GM23248 (cell line): ENCODE results near the gene GALNT7. TPM values are rescaled to one million over a fixed set of nuclear protein-coding genes. Genes with fewer than 3 reads are reported as not detected.

Experiments
- DNase-seq: peaks from one replicate; pipeline ENCODE4 v3.0.0-alpha.2; 2015
- H2AFZ ChIP-seq: fragments of 200-600 bp; sonication (generic); 2 replicates; pipeline ENCODE4 v1.6.1; 2016; ENCODE audit warnings: antibody characterized with exemption
- H3F3A ChIP-seq: fragments of 200-600 bp; sonication (generic); 2 replicates; pipeline ENCODE4 v1.6.1; 2016; ENCODE audit warnings: mild to moderate bottlenecking, antibody characterized with exemption, mixed run types; ENCODE audit not compliant: insufficient read depth
- H3K27ac ChIP-seq: fragments of 200-600 bp; sonication (generic); 2 replicates; pipeline ENCODE4 v1.5.1; 2016; ENCODE audit warnings: mild to moderate bottlenecking
- H3K27me3 ChIP-seq: fragments of 200-600 bp; sonication (generic); replicated peaks from 2 replicates; pipeline ENCODE4 v1.6.1; 2016; ENCODE audit warnings: mild to moderate bottlenecking; ENCODE audit not compliant: insufficient read depth
- H3K36me3 ChIP-seq: fragments of 200-600 bp; sonication (generic); 2 replicates; pipeline ENCODE4 v1.6.1; 2016; ENCODE audit warnings: low read depth, mild to moderate bottlenecking
- H3K4me1 ChIP-seq: fragments of 200-600 bp; sonication (generic); 2 replicates; pipeline ENCODE4 v1.6.1; 2016; ENCODE audit warnings: mild to moderate bottlenecking; ENCODE audit not compliant: insufficient read depth
- H3K4me2 ChIP-seq: fragments of 200-600 bp; sonication (generic); one replicate; pipeline ENCODE4 v1.6.1; 2016; ENCODE audit warnings: mild to moderate bottlenecking; ENCODE audit not compliant: unreplicated experiment
- H3K4me3 ChIP-seq: fragments of 200-600 bp; sonication (generic); 2 replicates; pipeline ENCODE4 v1.5.1; 2016; ENCODE audit warnings: mild to moderate bottlenecking
- H3K79me2 ChIP-seq: fragments of 200-600 bp; sonication (generic); 2 replicates; pipeline ENCODE4 v1.6.1; 2016; ENCODE audit warnings: mild to moderate bottlenecking; ENCODE audit not compliant: insufficient read depth
- H3K9ac ChIP-seq: fragments of 200-600 bp; sonication (generic); 2 replicates; pipeline ENCODE4 v1.6.1; 2016; ENCODE audit warnings: mild to moderate bottlenecking
- H3K9me2 ChIP-seq: fragments of 200-600 bp; sonication (generic); 2 replicates; pipeline ENCODE4 v1.6.1; 2016; ENCODE audit warnings: mixed run types, mild to moderate bottlenecking, moderate library complexity; ENCODE audit not compliant: insufficient read depth
- H3K9me3 ChIP-seq: fragments of 200-600 bp; sonication (generic); one replicate; pipeline ENCODE4 v1.6.1; 2017; ENCODE audit warnings: low read depth
- H4K20me1 ChIP-seq: fragments of 200-600 bp; sonication (generic); 2 replicates; pipeline ENCODE4 v1.6.0; 2016; ENCODE audit not compliant: insufficient read depth
- EZH2 ChIP-seq: fragments of 200-600 bp; sonication (generic); IDR thresholded peaks from 2 replicates; pipeline ENCODE4 v1.6.1; 2018; ENCODE audit warnings: antibody characterized with exemption, mild to moderate bottlenecking; ENCODE audit not compliant: insufficient read depth, poor library complexity, severe bottlenecking
- EZH2phosphoT487 ChIP-seq: fragments of 200-600 bp; sonication (generic); IDR thresholded peaks from 2 replicates; pipeline ENCODE4 v1.6.1; 2018; ENCODE audit warnings: antibody characterized with exemption, moderate library complexity, mild to moderate bottlenecking, low read depth; ENCODE audit not compliant: insufficient read depth
- WGBS, 2 experiments: methylation state at CpG; one replicate each; pipeline ENCODE4 v1.1.6; 2015 to 2017; ENCODE audit warnings: low lambda C conversion rate in 2 of 2, low coverage in 1 of 2; ENCODE audit errors: missing lambda C conversion rate in 2 of 2; 5-methylcytosine and 5-hydroxymethylcytosine counted together
- in situ Hi-C: fragments of 300-500 bp; cut with MboI; formaldehyde crosslinking; loops from 2 replicates; pipeline ENCODE4 v1.15.0; 2020
- polyA plus RNA-seq: library from polyadenylated mRNA; unstranded; fragments of >200 nt; fragmentation: Nextera tagmentation; extraction: Ambion mirVana; gene quantifications from 2 replicates; pipeline ENCODE4 v1.2.1, GENCODE V29; 2016
- total RNA-seq: library from RNA; depleted of rRNA; stranded (reverse); fragments of >200 nt; shearing (Covaris generic); gene quantifications from 2 replicates; pipeline ENCODE4 v1.2.3, GENCODE V29; 2014

The GALNT7 gene
- total and polyA plus RNA-seq, 2 experiments from 2014 or later, result 5.8 to 13.1 TPM

DNA sequence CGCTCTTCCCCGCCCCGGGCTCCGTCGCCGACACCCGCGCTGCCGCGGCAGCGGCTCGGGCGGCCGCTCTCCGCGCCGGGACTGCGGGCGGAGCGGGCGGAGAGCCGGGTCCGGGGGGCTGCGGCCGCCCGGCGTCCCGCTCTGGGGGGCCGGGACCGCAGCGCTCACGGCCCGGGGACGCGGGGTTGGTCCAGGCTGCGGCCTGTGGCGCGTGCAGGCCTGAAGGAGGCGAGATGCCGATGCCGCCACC, 492 bp downstream of the GALNT7 start:
- Histone ChIP-seq H3K4me2 (peak overlapping the region; percentile 93), H3K9me2 (no peaks in the 10 kb centered on the region), H3F3A (no peaks in the 10 kb centered on the region), H3K9ac (peak overlapping the region; percentile 70), H2AFZ (peak overlapping the region; percentile 87), H3K36me3 (no peaks in the 10 kb centered on the region), H3K9me3 (no peaks in the 10 kb centered on the region), H3K27me3 (no peaks in the 10 kb centered on the region), H4K20me1 (no peaks in the 10 kb centered on the region), H3K79me2 (no peaks in the 10 kb centered on the region), H3K27ac (peak overlapping the region; percentile 35; the same call in 1 of the 2 replicates), H3K4me1 (0 out of 2 replicates have a peak, but pooled peaks cover 8% of the 10 kb centered on the region), H3K4me3 (peak overlapping the region; percentile 84)
- no peak for DNase-seq
- in situ Hi-C loops, result no loop called here
- TF ChIP-seq EZH2phosphoT487 (no peak), EZH2 (no peak)
- WGBS, 2 experiments, result 0% methylated on average over 21 of the region's 41 CpGs; no CpG with 5 or more reads in 1 of the 2 experiments

DNA sequence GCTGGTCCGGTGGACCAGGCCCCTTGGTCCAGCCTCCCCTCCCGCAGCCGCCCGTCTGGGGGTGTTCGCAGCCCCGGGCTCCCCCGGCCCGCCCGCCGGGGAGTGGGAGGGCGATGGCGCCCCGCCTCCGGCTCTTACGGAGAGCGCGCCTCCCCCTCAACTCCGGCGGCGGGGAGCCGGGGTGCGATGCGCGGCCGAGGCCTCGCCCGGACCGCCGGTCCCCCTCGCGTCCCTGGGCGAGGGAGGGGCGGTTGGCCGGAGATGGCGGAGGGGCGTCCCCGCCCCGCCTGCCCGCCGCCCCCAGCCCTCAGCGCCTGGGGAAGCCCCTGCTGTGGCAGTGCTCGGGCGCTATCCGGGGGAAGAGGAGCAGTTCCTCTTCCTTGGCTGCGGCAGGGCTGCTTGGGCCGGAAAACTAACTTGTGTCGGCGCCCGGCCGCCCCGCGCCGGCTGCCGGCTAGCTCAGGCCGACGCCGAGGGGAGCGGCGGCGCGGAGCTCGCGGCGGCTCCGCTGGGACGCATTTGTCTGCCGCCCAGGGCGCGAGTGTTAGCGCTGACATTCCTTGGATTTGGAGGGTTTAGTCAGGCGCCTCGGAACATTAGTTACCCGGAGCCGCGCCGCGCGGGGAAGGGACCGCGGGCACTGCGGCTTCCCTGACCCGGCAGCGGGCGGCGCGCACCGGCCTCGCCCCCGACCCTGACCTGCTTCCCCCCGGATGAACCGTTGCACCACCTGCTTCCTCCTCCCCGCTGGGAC, 994 bp downstream of the GALNT7 start:
- no peaks in the 10 kb centered on the region for H3K9me3 ChIP-seq
- 0 to 1% methylated on average over 44 to 52 of the region's 92 CpGs for WGBS, 2 experiments

DNA sequence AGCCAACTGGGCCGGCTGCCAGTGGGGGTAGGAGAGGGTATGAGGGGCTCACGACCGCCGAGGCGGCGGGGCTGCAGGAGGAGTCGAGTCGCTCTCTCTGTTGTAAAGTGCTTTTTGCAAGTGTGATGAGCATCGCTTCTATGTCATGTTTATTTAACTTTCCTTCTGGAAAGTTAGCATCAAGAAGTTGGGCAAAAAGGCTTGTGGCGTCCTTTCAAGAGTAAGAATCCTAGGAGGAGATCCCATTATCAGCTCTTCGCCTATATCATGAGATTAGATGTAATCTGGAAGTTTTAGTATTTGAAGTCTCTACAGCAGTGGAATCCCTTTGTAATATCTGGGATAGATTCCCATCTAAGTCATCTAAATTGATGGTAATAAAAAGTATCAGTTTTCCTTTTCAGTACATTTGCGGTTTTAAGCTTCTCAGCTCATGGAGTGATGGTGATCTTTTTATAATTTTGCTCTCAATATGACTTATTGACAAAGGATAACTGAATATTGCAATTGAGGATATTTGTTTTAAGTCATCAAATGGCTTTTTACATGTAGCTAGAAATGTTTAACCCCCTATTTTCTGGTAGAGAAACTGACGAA, 1.7 kb downstream of the GALNT7 start:
- H3K36me3 ChIP-seq, result no peaks in the 10 kb centered on the region
- H3K9me3 ChIP-seq, result no peaks in the 10 kb centered on the region
- H3K9me2 ChIP-seq, result no peaks in the 10 kb centered on the region
- peak overlapping the region; percentile 35 for H3K27ac ChIP-seq
- H3K4me2 ChIP-seq, result peak overlapping the region; percentile 93
- 5% methylated on average over 13 of the region's 13 CpGs for WGBS, 2 experiments
- no peaks in the 10 kb centered on the region for H3K27me3 ChIP-seq
- H3K4me1 ChIP-seq, result 0 out of 2 replicates have a peak, but pooled peaks cover 8% of the 10 kb centered on the region
- peak overlapping the region; percentile 70 for H3K9ac ChIP-seq
- H3K4me3 ChIP-seq, result peak overlapping the region; percentile 84
- no peaks in the 10 kb centered on the region for H4K20me1 ChIP-seq
- no peaks in the 10 kb centered on the region for H3K79me2 ChIP-seq
- no peaks in the 10 kb centered on the region for H3F3A ChIP-seq
- H2AFZ ChIP-seq, result peak overlapping the region; percentile 87
- in situ Hi-C loops, result no loop called here
- DNase-seq, result no peak
- no peak for TF ChIP-seq EZH2phosphoT487
- no peak for TF ChIP-seq EZH2

More for the DNA sequence above, 994 bp downstream of the GALNT7 start:
- in situ Hi-C loops, result no loop called here
- Histone ChIP-seq H3K36me3 (no peaks in the 10 kb centered on the region), H3K4me1 (0 out of 2 replicates have a peak, but pooled peaks cover 8% of the 10 kb centered on the region), H3F3A (no peaks in the 10 kb centered on the region), H3K9me2 (no peaks in the 10 kb centered on the region), H4K20me1 (no peaks in the 10 kb centered on the region), H3K4me3 (peak overlapping the region; percentile 84), H3K27ac (peak overlapping the region; percentile 35), H2AFZ (peak overlapping the region; percentile 87), H3K79me2 (no peaks in the 10 kb centered on the region), H3K4me2 (peak overlapping the region; percentile 93), H3K9ac (peak overlapping the region; percentile 70), H3K27me3 (no peaks in the 10 kb centered on the region)
- DNase-seq, result peak; percentile 81
- TF ChIP-seq EZH2phosphoT487 (no peak), EZH2 (no peak)

DNA sequence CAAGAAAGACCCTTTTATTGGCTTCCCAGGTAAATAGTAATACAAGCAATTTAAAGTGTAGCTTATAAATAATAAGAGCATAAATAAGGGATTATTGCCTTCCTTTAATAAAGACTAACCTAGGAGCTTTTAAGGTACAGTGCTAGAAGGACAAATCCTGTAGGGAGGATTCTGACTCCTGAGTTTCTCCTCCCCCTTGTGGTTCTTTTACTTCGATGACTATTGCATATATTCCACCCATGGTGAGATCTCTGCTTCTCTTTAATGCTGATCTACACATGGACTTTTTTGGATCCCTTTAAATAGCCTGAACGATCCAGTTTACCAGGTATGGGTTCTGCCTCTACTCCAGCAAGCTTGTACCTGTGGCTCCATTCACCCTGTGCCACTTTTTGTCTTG, 2.5 kb downstream of the GALNT7 start:
- Histone ChIP-seq H2AFZ (no peak overlapping the region), H3K27ac (no peak overlapping the region), H3K4me2 (no peak overlapping the region), H3K9ac (no peak overlapping the region), H4K20me1 (no peaks in the 10 kb centered on the region), H3K27me3 (no peaks in the 10 kb centered on the region), H3K36me3 (no peaks in the 10 kb centered on the region), H3F3A (no peaks in the 10 kb centered on the region), H3K79me2 (no peaks in the 10 kb centered on the region), H3K9me2 (no peaks in the 10 kb centered on the region), H3K9me3 (no peaks in the 10 kb centered on the region), H3K4me3 (no peak overlapping the region), H3K4me1 (0 out of 2 replicates have a peak, but pooled peaks cover 8% of the 10 kb centered on the region)
- peak; percentile 54 for DNase-seq
- TF ChIP-seq EZH2, result no peak
- no peak for TF ChIP-seq EZH2phosphoT487
- in situ Hi-C loops, result no loop called here
- WGBS, 2 experiments, result 28 to 42% methylated on average over 2 of the region's 2 CpGs
